Measurements from ENCODE around the gene SLC44A3.

Gene SLC44A3

GRCh38 chr1:94863297-94863911 is 43.2 kb downstream of the SLC44A3 start:
- in situ Hi-C loops (cut with MboI; ENCODE audit: low pct_unique_long_range_greater_than_20kb, low sequenced_read_pairs): loop anchor here (25.0 kb wide), 1 partner anchor 174 kb away; no protein-coding TSS in a partner anchor
- no peak for DNase-seq

GRCh38 chr1:94863919-94864318 is 43.8 kb downstream of the SLC44A3 start:
- DNase-seq: no peak
- in situ Hi-C loops (cut with MboI; ENCODE audit: low pct_unique_long_range_greater_than_20kb, low sequenced_read_pairs): loop anchor here (25.0 kb wide), 1 partner anchor 173 kb away; no protein-coding TSS in a partner anchor

GRCh38 chr1:94864821-94865220 is 44.7 kb downstream of the SLC44A3 start:
- DNase-seq: no peak
- in situ Hi-C loops (cut with MboI; ENCODE audit: low pct_unique_long_range_greater_than_20kb, low sequenced_read_pairs): loop anchor here (25.0 kb wide), 1 partner anchor 172 kb away; no protein-coding TSS in a partner anchor

GRCh38 chr1:94865360-94865759 is 45.2 kb downstream of the SLC44A3 start:
- no peak for DNase-seq
- in situ Hi-C loops (cut with MboI; ENCODE audit: low pct_unique_long_range_greater_than_20kb, low sequenced_read_pairs): loop anchor here (25.0 kb wide), 1 partner anchor 172 kb away; no protein-coding TSS in a partner anchor

GRCh38 chr1:94866164-94866807 is 46.1 kb downstream of the SLC44A3 start:
- in situ Hi-C loops (cut with MboI; ENCODE audit: low pct_unique_long_range_greater_than_20kb, low sequenced_read_pairs): loop anchor here (25.0 kb wide), 1 partner anchor 171 kb away; no protein-coding TSS in a partner anchor
- no peak for DNase-seq

- no peak for DNase-seq
- in situ Hi-C loops (cut with MboI; ENCODE audit: low pct_unique_long_range_greater_than_20kb, low sequenced_read_pairs): loop anchor here (25.0 kb wide), 1 partner anchor 166 kb away; no protein-coding TSS in a partner anchor
These were observed 50.9 kb downstream of the SLC44A3 start for GRCh38 chr1:94871031-94871430.

GRCh38 chr1:94872771-94873495 is 52.8 kb downstream of the SLC44A3 start:
- in situ Hi-C loops (cut with MboI; ENCODE audit: low pct_unique_long_range_greater_than_20kb, low sequenced_read_pairs): loop anchor here (25.0 kb wide), 1 partner anchor 164 kb away; no protein-coding TSS in a partner anchor
- DNase-seq: no peak

GRCh38 chr1:94873520-94874351 is 53.6 kb downstream of the SLC44A3 start:
- in situ Hi-C loops (cut with MboI; ENCODE audit: low pct_unique_long_range_greater_than_20kb, low sequenced_read_pairs): loop anchor here (25.0 kb wide), 1 partner anchor 164 kb away; no protein-coding TSS in a partner anchor
- no peak for DNase-seq

- in situ Hi-C loops (cut with MboI; ENCODE audit: low pct_unique_long_range_greater_than_20kb, low sequenced_read_pairs): loop anchor here (25.0 kb wide), 1 partner anchor 163 kb away; no protein-coding TSS in a partner anchor
- DNase-seq: no peak
These were observed 54.3 kb downstream of the SLC44A3 start for GRCh38 chr1:94874423-94874822.

- in situ Hi-C loops (cut with MboI; ENCODE audit: low pct_unique_long_range_greater_than_20kb, low sequenced_read_pairs): no loop called here
These were observed 55.6 kb downstream of the SLC44A3 start for GRCh38 chr1:94875794-94876193.

GRCh38 chr1:94876362-94876761 is 56.2 kb downstream of the SLC44A3 start:
- no peak for DNase-seq
- in situ Hi-C loops (cut with MboI; ENCODE audit: low pct_unique_long_range_greater_than_20kb, low sequenced_read_pairs): no loop called here

More at GRCh38 chr1:94875794-94876193, 55.6 kb downstream of the SLC44A3 start:
- no peak for DNase-seq

- in situ Hi-C loops (cut with MboI; ENCODE audit: low pct_unique_long_range_greater_than_20kb, low sequenced_read_pairs): no loop called here
- no peak for DNase-seq
These were observed 58.2 kb downstream of the SLC44A3 start for GRCh38 chr1:94878329-94878728.

GRCh38 chr1:94883691-94884090 is 63.5 kb downstream of the SLC44A3 start:
- in situ Hi-C loops (cut with MboI; ENCODE audit: low pct_unique_long_range_greater_than_20kb, low sequenced_read_pairs): no loop called here
- no peak for DNase-seq

GRCh38 chr1:94884106-94884505 is 63.9 kb downstream of the SLC44A3 start:
- in situ Hi-C loops (cut with MboI; ENCODE audit: low pct_unique_long_range_greater_than_20kb, low sequenced_read_pairs): no loop called here
- DNase-seq: no peak

GRCh38 chr1:94884507-94884906 is 64.3 kb downstream of the SLC44A3 start:
- in situ Hi-C loops (cut with MboI; ENCODE audit: low pct_unique_long_range_greater_than_20kb, low sequenced_read_pairs): no loop called here
- no peak for DNase-seq

- in situ Hi-C loops (cut with MboI; ENCODE audit: low pct_unique_long_range_greater_than_20kb, low sequenced_read_pairs): no loop called here
- DNase-seq: no peak
These were observed 66.2 kb downstream of the SLC44A3 start for GRCh38 chr1:94886361-94886760.

GRCh38 chr1:94887106-94887505 is 66.9 kb downstream of the SLC44A3 start:
- no peak for DNase-seq
- in situ Hi-C loops (cut with MboI; ENCODE audit: low pct_unique_long_range_greater_than_20kb, low sequenced_read_pairs): no loop called here

- in situ Hi-C loops (cut with MboI; ENCODE audit: low pct_unique_long_range_greater_than_20kb, low sequenced_read_pairs): no loop called here
- no peak for DNase-seq
These were observed 67.5 kb downstream of the SLC44A3 start for GRCh38 chr1:94887603-94888171.

GRCh38 chr1:94888201-94888600 is 68.0 kb downstream of the SLC44A3 start:
- DNase-seq: no peak
- in situ Hi-C loops (cut with MboI; ENCODE audit: low pct_unique_long_range_greater_than_20kb, low sequenced_read_pairs): no loop called here
